MCF 10A (cell line): ENCODE results near the gene PRDM1. TPM values are rescaled to one million over a fixed set of nuclear protein-coding genes. Genes with fewer than 3 reads are reported as not detected.

Experiments
- BruUV-seq: library from RNA; stranded (reverse); fragments of 400-500 nt; replicated peaks from 2 replicates; lab custom pipeline; 2021; lab: Mats Ljungman, UMichigan
- CTCF ChIA-PET: fragments of 300-600 bp; sonication (Branson Sonifier 250); formaldehyde crosslinking; extraction: SDS; loops from one replicate; lab custom pipeline; 2021; ENCODE audit warnings: antibody characterized with exemption, inconsistent platforms; lab: Yijun Ruan, JAX
- POLR2A ChIA-PET: fragments of 300-600, 350-650 bp; sonication (Branson Sonifier 250); formaldehyde crosslinking; extraction: SDS; loops from one replicate; lab custom pipeline; 2020; ENCODE audit warnings: antibody characterized with exemption, inconsistent platforms; lab: Yijun Ruan, JAX
- DNase-seq: peaks from one replicate; pipeline ENCODE4 v3.0.0-alpha.2; 2018; ENCODE audit not compliant: unreplicated experiment
- H3K27ac Mint-ChIP-seq: one replicate; pipeline ENCODE4 v1.8.0; 2022; ENCODE audit warnings: mild to moderate bottlenecking, low read depth, mixed read lengths; ENCODE audit not compliant: unreplicated experiment
- H3K27me3 Mint-ChIP-seq: one replicate; pipeline ENCODE4 v1.8.0; 2022; ENCODE audit warnings: mixed read lengths; ENCODE audit not compliant: insufficient read depth, unreplicated experiment
- H3K36me3 Mint-ChIP-seq: one replicate; pipeline ENCODE4 v1.8.0; 2022; ENCODE audit warnings: mild to moderate bottlenecking, moderate library complexity, mixed read lengths; ENCODE audit not compliant: insufficient read depth, unreplicated experiment
- H3K4me1 Mint-ChIP-seq: one replicate; pipeline ENCODE4 v1.8.0; 2022; ENCODE audit warnings: mixed read lengths; ENCODE audit not compliant: insufficient read depth, unreplicated experiment
- H3K4me3 Mint-ChIP-seq: one replicate; pipeline ENCODE4 v1.8.0; 2022; ENCODE audit warnings: mild to moderate bottlenecking, moderate library complexity, mixed read lengths; ENCODE audit not compliant: unreplicated experiment
- H3K9me3 Mint-ChIP-seq: one replicate; pipeline ENCODE4 v1.8.0; 2022; ENCODE audit warnings: mixed read lengths; ENCODE audit not compliant: unreplicated experiment
- CTCF ChIP-seq: fragments of 200-600 bp; IDR thresholded peaks from one replicate; pipeline ENCODE4 v1.8.0; 2022; ENCODE audit warnings: antibody characterized with exemption, mild to moderate bottlenecking; ENCODE audit not compliant: unreplicated experiment
- intact Hi-C: fragments of 100-400 bp; cut with micrococcal nuclease; formaldehyde crosslinking; loops from 2 replicates; pipeline ENCODE4 v1.14.1; 2022
- total RNA-seq: library from RNA; stranded (reverse); gene quantifications from 2 replicates; pipeline ENCODE4 v1.2.3, GENCODE V29; 2022

Gene PRDM1
- total RNA-seq, 1 experiment from 2014 or later: 13.1 TPM

- no peaks in the 10 kb centered on the region for H3K27me3 Mint-ChIP-seq
- peak overlapping the region; percentile 85 for H3K27ac Mint-ChIP-seq
- H3K36me3 Mint-ChIP-seq: peaks cover 74% of the 10 kb centered on the region
- ChIA-PET CTCF (interaction anchor here (0.6 to 1.1 kb wide), 4 partner anchors 13 to 952 kb away, joined by 3 to 4 read pairs (median 4); partner anchors contain the start of gene PRDM1), POLR2A (interaction anchor here (0.7 to 4.5 kb wide), 7 partner anchors 9 to 267 kb away, joined by 3 to 44 read pairs (median 4); partner anchors contain the start of gene PRDM1)
- intact Hi-C loops: no loop called here
- no peak for TF ChIP-seq CTCF
- no peak for DNase-seq
- peaks cover 33% of the 10 kb centered on the region for H3K4me1 Mint-ChIP-seq
- BruUV-seq: no TSS peak
- no peaks in the 10 kb centered on the region for H3K9me3 Mint-ChIP-seq
- peak overlapping the region; percentile 73 for H3K4me3 Mint-ChIP-seq
These were observed 13.1 kb downstream of the PRDM1 start for GRCh38 chr6:106099235-106099537.

- no peaks in the 10 kb centered on the region for H3K27me3 Mint-ChIP-seq
- TF ChIP-seq CTCF: no peak
- ChIA-PET POLR2A (interaction anchor here (0.6 to 1.7 kb wide), 4 partner anchors 11 to 122 kb away, joined by 3 to 5 read pairs (median 4); no protein-coding TSS in a partner anchor), CTCF (interaction anchor here (0.6 kb wide), 1 partner anchor 148 kb away, joined by 3 read pairs; no protein-coding TSS in a partner anchor)
- DNase-seq: no peak
- no peak overlapping the region for H3K4me3 Mint-ChIP-seq
- H3K9me3 Mint-ChIP-seq: no peaks in the 10 kb centered on the region
- peak overlapping the region; percentile 53 for H3K27ac Mint-ChIP-seq
- intact Hi-C loops: no loop called here
- peaks cover 33% of the 10 kb centered on the region for H3K4me1 Mint-ChIP-seq
- BruUV-seq: no TSS peak
- H3K36me3 Mint-ChIP-seq: peaks cover 70% of the 10 kb centered on the region
These were observed 14.6 kb downstream of the PRDM1 start for GRCh38 chr6:106100755-106101154.

- Mint-ChIP-seq H3K4me3 (no peak overlapping the region), H3K27me3 (no peaks in the 10 kb centered on the region), H3K36me3 (peaks cover 66% of the 10 kb centered on the region), H3K4me1 (peaks cover 33% of the 10 kb centered on the region), H3K27ac (peak overlapping the region; percentile 53), H3K9me3 (no peaks in the 10 kb centered on the region)
- intact Hi-C loops: no loop called here
- BruUV-seq: no TSS peak
- POLR2A ChIA-PET: interaction anchor here (0.6 to 1.1 kb wide), 3 partner anchors 14 to 121 kb away, joined by 3 to 5 read pairs (median 3); no protein-coding TSS in a partner anchor
- TF ChIP-seq CTCF: no peak
- DNase-seq: no peak
- CTCF ChIA-PET: interaction anchor here (0.6 kb wide), 1 partner anchor 149 kb away, joined by 3 read pairs; no protein-coding TSS in a partner anchor
These were observed 15.3 kb downstream of the PRDM1 start for GRCh38 chr6:106101466-106101865.

- no TSS peak for BruUV-seq
- no peak for DNase-seq
- Mint-ChIP-seq H3K27ac (peak overlapping the region; percentile 53), H3K4me3 (no peak overlapping the region), H3K36me3 (peaks cover 67% of the 10 kb centered on the region), H3K27me3 (no peaks in the 10 kb centered on the region), H3K9me3 (no peaks in the 10 kb centered on the region), H3K4me1 (peaks cover 36% of the 10 kb centered on the region)
- ChIA-PET CTCF (no interaction called here), POLR2A (no interaction called here)
- TF ChIP-seq CTCF: no peak
- intact Hi-C loops: no loop called here
These were observed 15.9 kb downstream of the PRDM1 start for GRCh38 chr6:106102034-106102433.
